ENCODE results near the gene FLNA. TPM values are rescaled to one million over a fixed set of nuclear protein-coding genes. Genes with fewer than 3 reads are reported as not detected.
A peak's percentile ranks its signal among the peaks of the same experiment; 100 is the strongest.

FLNA gene
- total and polyA plus RNA-seq, 9 of the 15 experiments (the other 6 are each of a cell fraction or from before 2014, with no cell fraction given): 6.2 to 735 (median 135) TPM

DNA sequence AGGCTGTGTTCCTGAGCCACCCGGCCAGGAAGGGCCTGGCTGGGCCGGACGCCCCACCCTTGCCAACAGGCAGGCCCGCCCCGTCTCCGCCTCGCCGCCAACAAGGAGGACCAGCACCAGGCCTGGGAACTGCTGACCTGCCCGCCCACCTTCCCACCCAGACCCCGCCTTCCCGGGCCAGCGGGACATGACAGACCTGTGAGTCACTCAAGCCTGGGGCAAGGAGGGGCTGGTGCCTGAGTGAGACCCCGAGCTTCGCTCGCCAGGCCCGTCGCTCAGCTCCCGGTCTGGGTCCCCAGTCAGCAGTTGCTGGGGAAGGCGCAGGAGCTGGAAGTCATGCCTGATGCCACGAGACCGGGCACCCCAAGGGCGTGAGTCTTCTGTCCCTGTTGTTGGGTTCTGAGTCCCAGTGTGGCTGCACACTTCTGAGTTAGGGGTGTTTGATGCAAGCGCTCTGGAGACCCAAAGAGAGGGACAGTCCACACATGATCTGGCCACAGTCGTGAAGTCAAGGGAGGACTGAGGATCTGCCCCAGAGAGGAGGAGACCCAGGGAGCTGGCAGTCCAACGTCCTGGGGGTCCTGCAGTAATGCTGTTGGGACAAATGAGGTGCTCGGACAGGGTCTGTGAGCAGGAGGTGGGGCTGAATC lies 34.9 kb upstream of the FLNA start, which contains the start of gene DNASE1L1:
Gene DNASE1L1 (minus strand): TSS at position 33 of the 650 bp plus-strand sequence. CDS start 3,686 bp downstream, outside the sequence.
- Histone ChIP-seq H2AFZ (ENCODE audit: low read depth, low read length) (peak within 1 kb of the TSS; percentile 75), H4K20me1 (replicated peaks; ENCODE audit: control insufficient read depth, insufficient read depth, low read length) (no peaks in the 10 kb centered on the region), H3K9me3 (replicated peaks; ENCODE audit: control insufficient read depth, insufficient read depth, low read depth, low read length) (no peaks in the 10 kb centered on the region), H3K9ac (ENCODE audit: insufficient read depth in 1 of 2, low read depth in 2 of 2, low read length in 2 of 2) (peak within 1 kb of the TSS; percentile 67 to 90), H3K27ac (ENCODE audit: extremely low read depth, low read depth, low read length) (peak within 1 kb of the TSS; percentile 77), H3K9me1 (ENCODE audit: control insufficient read depth, insufficient read depth, low read length) (no peaks in the 10 kb centered on the region), H3K4me3 (peak within 1 kb of the TSS; percentile 40), H3K79me2 (ENCODE audit: control insufficient read depth, insufficient read depth, low read length) (peaks cover 25% of the 10 kb centered on the region), H3K27me3 (ENCODE audit: control insufficient read depth in 2 of 2, insufficient read depth in 2 of 2, low read length in 2 of 2) (no peaks in the 10 kb centered on the region), H3K4me1 (replicated peaks in 1 of 2; ENCODE audit: control insufficient read depth in 2 of 2, insufficient read depth in 2 of 2, low read length in 2 of 2) (peaks cover 13 to 50% of the 10 kb centered on the region in 2 experiments; a peak in 4 of 5 replicates), H3K4me2 (ENCODE audit: insufficient read depth, low read length) (peak within 1 kb of the TSS; percentile 91), H3K36me3 (ENCODE audit: control insufficient read depth, insufficient read depth, low read length) (peaks cover 7% of the 10 kb centered on the region; the same call in 1 of the 3 replicates)
- in situ Hi-C loops (cut with MboI): loop anchor here (10.0 kb wide), 1 partner anchor 125 kb away; no protein-coding TSS in a partner anchor
- BruUV-seq (replicated peaks): no TSS peak
- peak; percentile 93 for FAIRE-seq
- 7% methylated on average over 14 of the region's 26 CpGs for WGBS (ENCODE audit: insufficient coverage, low coverage, missing lambda C conversion rate)
- ChIA-PET CTCF (ENCODE audit: low intra/inter-chr PET ratio) (no interaction called here), POLR2A (interaction anchor here (0.6 to 5.0 kb wide), 7 partner anchors 9 to 118 kb away, joined by 3 to 85 read pairs (median 4); partner anchors contain the start of genes LAGE3 and RPL10)
- peak; percentile 80 to 93 (median 82) for DNase-seq (ENCODE audit: extremely low read depth in 1 of 4, low spot score in 3 of 4)
- ATAC-seq: peak; percentile 84
- intact Hi-C loops (cut with micrococcal nuclease): no loop called here
- TF ChIP-seq ZNF583 (CRISPR knock-in tag; IDR thresholded peaks at IDR 0.05) (no peak), MAFF (IDR thresholded peaks at IDR 0.05; ENCODE audit: low read length) (no peak), RAD51 (IDR thresholded peaks at IDR 0.05; ENCODE audit: borderline replicate concordance, low read depth) (no peak), CBX2 (IDR thresholded peaks at IDR 0.05; ENCODE audit: insufficient read depth, low read length, poor library complexity, severe bottlenecking) (no peak), SPI1 (IDR thresholded peaks at IDR 0.05; ENCODE audit: borderline replicate concordance, low read depth, low read length) (no peak), RBM25 (IDR thresholded peaks at IDR 0.05; ENCODE audit: low read depth, low read length, severe bottlenecking) (no peak), ZNF561 (CRISPR knock-in tag; conservative IDR thresholded peaks at IDR 0.05) (no peak)
- TF ChIP-seq, protein P1, sequence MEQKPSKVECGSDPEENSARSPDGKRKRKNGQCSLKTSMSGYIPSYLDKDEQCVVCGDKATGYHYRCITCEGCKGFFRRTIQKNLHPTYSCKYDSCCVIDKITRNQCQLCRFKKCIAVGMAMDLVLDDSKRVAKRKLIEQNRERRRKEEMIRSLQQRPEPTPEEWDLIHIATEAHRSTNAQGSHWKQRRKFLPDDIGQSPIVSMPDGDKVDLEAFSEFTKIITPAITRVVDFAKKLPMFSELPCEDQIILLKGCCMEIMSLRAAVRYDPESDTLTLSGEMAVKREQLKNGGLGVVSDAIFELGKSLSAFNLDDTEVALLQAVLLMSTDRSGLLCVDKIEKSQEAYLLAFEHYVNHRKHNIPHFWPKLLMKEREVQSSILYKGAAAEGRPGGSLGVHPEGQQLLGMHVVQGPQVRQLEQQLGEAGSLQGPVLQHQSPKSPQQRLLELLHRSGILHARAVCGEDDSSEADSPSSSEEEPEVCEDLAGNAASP (IDR thresholded peaks at IDR 0.05): no peak
- TF ChIP-seq, protein P2, sequence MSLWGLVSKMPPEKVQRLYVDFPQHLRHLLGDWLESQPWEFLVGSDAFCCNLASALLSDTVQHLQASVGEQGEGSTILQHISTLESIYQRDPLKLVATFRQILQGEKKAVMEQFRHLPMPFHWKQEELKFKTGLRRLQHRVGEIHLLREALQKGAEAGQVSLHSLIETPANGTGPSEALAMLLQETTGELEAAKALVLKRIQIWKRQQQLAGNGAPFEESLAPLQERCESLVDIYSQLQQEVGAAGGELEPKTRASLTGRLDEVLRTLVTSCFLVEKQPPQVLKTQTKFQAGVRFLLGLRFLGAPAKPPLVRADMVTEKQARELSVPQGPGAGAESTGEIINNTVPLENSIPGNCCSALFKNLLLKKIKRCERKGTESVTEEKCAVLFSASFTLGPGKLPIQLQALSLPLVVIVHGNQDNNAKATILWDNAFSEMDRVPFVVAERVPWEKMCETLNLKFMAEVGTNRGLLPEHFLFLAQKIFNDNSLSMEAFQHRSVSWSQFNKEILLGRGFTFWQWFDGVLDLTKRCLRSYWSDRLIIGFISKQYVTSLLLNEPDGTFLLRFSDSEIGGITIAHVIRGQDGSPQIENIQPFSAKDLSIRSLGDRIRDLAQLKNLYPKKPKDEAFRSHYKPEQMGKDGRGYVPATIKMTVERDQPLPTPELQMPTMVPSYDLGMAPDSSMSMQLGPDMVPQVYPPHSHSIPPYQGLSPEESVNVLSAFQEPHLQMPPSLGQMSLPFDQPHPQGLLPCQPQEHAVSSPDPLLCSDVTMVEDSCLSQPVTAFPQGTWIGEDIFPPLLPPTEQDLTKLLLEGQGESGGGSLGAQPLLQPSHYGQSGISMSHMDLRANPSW (CRISPR knock-in tag; IDR thresholded peaks at IDR 0.05): no peak
- TF ChIP-seq, protein P3, sequence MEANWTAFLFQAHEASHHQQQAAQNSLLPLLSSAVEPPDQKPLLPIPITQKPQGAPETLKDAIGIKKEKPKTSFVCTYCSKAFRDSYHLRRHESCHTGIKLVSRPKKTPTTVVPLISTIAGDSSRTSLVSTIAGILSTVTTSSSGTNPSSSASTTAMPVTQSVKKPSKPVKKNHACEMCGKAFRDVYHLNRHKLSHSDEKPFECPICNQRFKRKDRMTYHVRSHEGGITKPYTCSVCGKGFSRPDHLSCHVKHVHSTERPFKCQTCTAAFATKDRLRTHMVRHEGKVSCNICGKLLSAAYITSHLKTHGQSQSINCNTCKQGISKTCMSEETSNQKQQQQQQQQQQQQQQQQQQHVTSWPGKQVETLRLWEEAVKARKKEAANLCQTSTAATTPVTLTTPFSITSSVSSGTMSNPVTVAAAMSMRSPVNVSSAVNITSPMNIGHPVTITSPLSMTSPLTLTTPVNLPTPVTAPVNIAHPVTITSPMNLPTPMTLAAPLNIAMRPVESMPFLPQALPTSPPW (CRISPR knock-in tag; IDR thresholded peaks at IDR 0.05): peak; percentile 82
- TF ChIP-seq, protein P4, sequence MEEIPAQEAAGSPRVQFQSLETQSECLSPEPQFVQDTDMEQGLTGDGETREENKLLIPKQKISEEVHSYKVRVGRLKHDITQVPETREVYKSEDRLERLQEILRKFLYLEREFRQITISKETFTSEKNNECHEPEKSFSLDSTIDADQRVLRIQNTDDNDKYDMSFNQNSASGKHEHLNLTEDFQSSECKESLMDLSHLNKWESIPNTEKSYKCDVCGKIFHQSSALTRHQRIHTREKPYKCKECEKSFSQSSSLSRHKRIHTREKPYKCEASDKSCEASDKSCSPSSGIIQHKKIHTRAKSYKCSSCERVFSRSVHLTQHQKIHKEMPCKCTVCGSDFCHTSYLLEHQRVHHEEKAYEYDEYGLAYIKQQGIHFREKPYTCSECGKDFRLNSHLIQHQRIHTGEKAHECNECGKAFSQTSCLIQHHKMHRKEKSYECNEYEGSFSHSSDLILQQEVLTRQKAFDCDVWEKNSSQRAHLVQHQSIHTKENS (CRISPR knock-in tag; IDR thresholded peaks at IDR 0.05): no peak
- TF ChIP-seq, protein P5, sequence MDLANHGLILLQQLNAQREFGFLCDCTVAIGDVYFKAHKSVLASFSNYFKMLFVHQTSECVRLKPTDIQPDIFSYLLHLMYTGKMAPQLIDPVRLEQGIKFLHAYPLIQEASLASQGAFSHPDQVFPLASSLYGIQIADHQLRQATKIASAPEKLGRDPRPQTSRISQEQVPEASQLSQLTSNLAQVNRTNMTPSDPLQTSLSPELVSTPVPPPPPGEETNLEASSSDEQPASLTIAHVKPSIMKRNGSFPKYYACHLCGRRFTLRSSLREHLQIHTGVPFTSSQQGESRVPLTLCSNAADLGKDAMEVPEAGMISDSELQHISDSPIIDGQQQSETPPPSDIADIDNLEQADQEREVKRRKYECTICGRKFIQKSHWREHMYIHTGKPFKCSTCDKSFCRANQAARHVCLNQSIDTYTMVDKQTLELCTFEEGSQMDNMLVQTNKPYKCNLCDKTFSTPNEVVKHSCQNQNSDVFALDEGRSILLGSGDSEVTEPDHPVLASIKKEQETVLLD (IDR thresholded peaks at IDR 0.05): no peak
